ENCODE data around the gene LRRC49.

LRRC49 gene

DNA sequence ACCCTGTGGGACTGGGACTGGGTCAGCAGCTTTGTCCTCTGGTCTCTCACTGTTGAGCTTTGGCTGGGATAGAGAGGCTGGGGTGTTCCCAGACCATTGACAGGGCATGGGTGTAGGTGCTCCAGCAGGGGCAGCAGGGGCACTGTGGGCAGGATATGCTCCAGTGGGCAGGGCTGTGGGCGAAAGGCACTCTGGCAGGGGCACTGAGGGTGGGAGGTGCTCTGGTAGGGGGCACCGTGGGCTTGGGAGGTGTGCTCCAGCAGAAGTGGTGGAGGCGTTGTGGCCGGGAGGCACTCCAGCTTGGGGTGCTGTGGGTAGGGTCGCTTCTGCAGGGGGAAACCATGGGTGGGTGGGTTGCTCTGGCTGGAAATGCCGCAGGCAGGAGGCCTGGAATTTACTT lies 62.1 kb downstream of the LRRC49 start:
- no peaks in the 10 kb centered on the region for H3K9me3 ChIP-seq (ENCODE audit: insufficient read depth, low read depth, low read length)
- H3K4me3 ChIP-seq (ENCODE audit: low read depth, low read length), result peak overlapping the region; percentile 1
- H3K79me2 ChIP-seq (ENCODE audit: control insufficient read depth, insufficient read depth, low read length, poor library complexity), result no peaks in the 10 kb centered on the region
- H4K91ac ChIP-seq (ENCODE audit: low read depth, low read length), result no peak overlapping the region
- no peak overlapping the region for H2BK12ac ChIP-seq (ENCODE audit: low read length)
- H3K14ac ChIP-seq (ENCODE audit: low read length), result no peak overlapping the region
- H4K8ac ChIP-seq (ENCODE audit: low read depth, low read length), result no peak overlapping the region
- no peaks in the 10 kb centered on the region for H3K79me1 ChIP-seq (ENCODE audit: low read length)
- no peak overlapping the region for H2AK5ac ChIP-seq (ENCODE audit: low read length)
- WGBS (ENCODE audit: extremely low coverage, insufficient coverage, insufficient read length), result no CpG with 5 or more reads among the region's 6 CpGs
- H4K12ac ChIP-seq (ENCODE audit: low read depth, low read length), result no peak overlapping the region
- H3K27ac ChIP-seq (ENCODE audit: low read depth, low read length), result no peak overlapping the region
- no peak overlapping the region for H3K9ac ChIP-seq (ENCODE audit: low read length)
- H2BK120ac ChIP-seq (ENCODE audit: insufficient read depth, low read length, poor library complexity), result no peak overlapping the region
- H3K4me1 ChIP-seq (ENCODE audit: control insufficient read depth in 1 of 2, insufficient read depth in 2 of 2, low read length in 2 of 2), result no peaks in the 10 kb centered on the region
- H3K4me2 ChIP-seq (ENCODE audit: low read length), result no peak overlapping the region
- no peak overlapping the region for H2BK5ac ChIP-seq (ENCODE audit: low read depth, low read length, poor library complexity)
- no peak overlapping the region for H2AFZ ChIP-seq (ENCODE audit: insufficient read depth, low read length, poor library complexity)
- no peak overlapping the region for H3K23ac ChIP-seq (ENCODE audit: low read length)
- no peak for DNase-seq
- no peaks in the 10 kb centered on the region for H3K36me3 ChIP-seq (ENCODE audit: control insufficient read depth in 1 of 2, insufficient read depth in 2 of 2, low read length in 2 of 2)
- H3K18ac ChIP-seq (ENCODE audit: low read length), result no peak overlapping the region
- no peak overlapping the region for H3K4ac ChIP-seq (ENCODE audit: low read depth, low read length)
- no peaks in the 10 kb centered on the region for H3K27me3 ChIP-seq (ENCODE audit: insufficient read depth, low read length)

DNA sequence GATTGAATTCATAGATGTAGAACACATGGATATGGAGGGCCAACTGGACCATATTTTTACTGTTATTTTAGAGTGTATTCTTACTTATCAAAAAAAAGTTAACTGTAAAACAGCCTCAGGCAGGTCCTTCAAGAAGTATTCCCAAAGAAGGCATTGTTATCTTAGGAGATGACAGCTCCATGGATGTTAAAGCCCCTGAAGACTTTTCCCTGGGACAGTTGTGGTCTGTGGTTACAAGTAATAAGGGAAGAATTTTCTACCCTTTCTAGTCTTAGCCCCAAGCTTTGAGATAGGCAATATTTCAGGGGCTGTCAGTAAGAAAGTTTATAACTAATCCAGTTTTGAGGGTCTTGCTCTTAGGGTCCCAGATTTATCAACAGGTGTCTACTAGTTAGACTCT lies 62.5 kb downstream of the LRRC49 start:
- H3K23ac ChIP-seq (ENCODE audit: low read length), result no peak overlapping the region
- H3K4me3 ChIP-seq (ENCODE audit: low read depth, low read length), result no peak overlapping the region
- no peak overlapping the region for H3K4me2 ChIP-seq (ENCODE audit: low read length)
- no peaks in the 10 kb centered on the region for H3K36me3 ChIP-seq (ENCODE audit: control insufficient read depth in 1 of 2, insufficient read depth in 2 of 2, low read length in 2 of 2)
- no peak overlapping the region for H4K12ac ChIP-seq (ENCODE audit: low read depth, low read length)
- no peak overlapping the region for H4K8ac ChIP-seq (ENCODE audit: low read depth, low read length)
- no peaks in the 10 kb centered on the region for H3K79me1 ChIP-seq (ENCODE audit: low read length)
- H3K18ac ChIP-seq (ENCODE audit: low read length), result no peak overlapping the region
- H2BK5ac ChIP-seq (ENCODE audit: low read depth, low read length, poor library complexity), result no peak overlapping the region
- no peaks in the 10 kb centered on the region for H3K9me3 ChIP-seq (ENCODE audit: insufficient read depth, low read depth, low read length)
- no peak overlapping the region for H3K14ac ChIP-seq (ENCODE audit: low read length)
- DNase-seq, result no peak
- no peak overlapping the region for H2AFZ ChIP-seq (ENCODE audit: insufficient read depth, low read length, poor library complexity)
- H3K27me3 ChIP-seq (ENCODE audit: insufficient read depth, low read length), result no peaks in the 10 kb centered on the region
- no peaks in the 10 kb centered on the region for H3K4me1 ChIP-seq (ENCODE audit: control insufficient read depth in 1 of 2, insufficient read depth in 2 of 2, low read length in 2 of 2)
- no peak overlapping the region for H2BK120ac ChIP-seq (ENCODE audit: insufficient read depth, low read length, poor library complexity)
- H3K9ac ChIP-seq (ENCODE audit: low read length), result no peak overlapping the region
- no peak overlapping the region for H4K91ac ChIP-seq (ENCODE audit: low read depth, low read length)
- no peak overlapping the region for H2BK12ac ChIP-seq (ENCODE audit: low read length)
- no peak overlapping the region for H3K4ac ChIP-seq (ENCODE audit: low read depth, low read length)
- H3K79me2 ChIP-seq (ENCODE audit: control insufficient read depth, insufficient read depth, low read length, poor library complexity), result no peaks in the 10 kb centered on the region
- no peak overlapping the region for H2AK5ac ChIP-seq (ENCODE audit: low read length)
- H3K27ac ChIP-seq (ENCODE audit: low read depth, low read length), result no peak overlapping the region

DNA sequence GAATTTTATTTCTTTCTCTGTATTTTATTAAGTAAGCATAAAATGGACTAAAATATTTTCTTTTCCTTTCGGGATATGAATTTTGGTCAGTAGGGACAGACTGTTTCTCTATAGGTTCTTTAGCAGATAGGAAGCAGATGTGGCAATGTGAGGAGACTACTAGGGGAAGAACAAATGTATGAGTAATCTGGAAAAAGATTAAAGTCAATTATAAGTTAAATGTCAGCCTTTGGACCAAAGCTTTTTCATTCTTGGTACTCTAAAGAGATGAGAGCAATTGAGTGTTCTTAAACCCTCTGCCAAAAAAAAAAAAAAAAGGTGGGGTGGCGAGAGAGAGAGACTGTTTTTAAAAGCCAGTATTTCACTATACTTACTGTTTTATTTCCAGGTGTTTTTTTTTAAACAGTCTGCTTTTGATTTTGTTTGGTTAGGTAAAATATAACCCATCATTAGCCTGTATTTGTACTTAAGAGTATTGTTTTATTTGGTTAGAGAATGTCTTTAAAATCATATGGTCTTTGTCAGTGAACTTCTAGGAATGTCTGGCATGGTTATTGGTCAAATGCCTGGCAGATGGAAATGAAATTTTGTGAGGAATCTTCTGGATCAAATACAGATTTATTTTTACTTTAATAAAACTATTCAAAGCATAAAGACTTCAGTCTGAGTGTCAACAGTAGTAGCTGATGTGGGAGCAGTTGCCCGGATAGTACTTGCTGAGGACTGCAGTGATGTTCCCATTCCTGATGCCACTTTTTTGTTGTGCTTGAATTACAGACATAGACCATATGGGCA lies 63.8 kb downstream of the LRRC49 start:
- H4K91ac ChIP-seq (ENCODE audit: low read depth, low read length), result no peak overlapping the region
- H3K27me3 ChIP-seq (ENCODE audit: insufficient read depth, low read length), result no peaks in the 10 kb centered on the region
- H3K4ac ChIP-seq (ENCODE audit: low read depth, low read length), result no peak overlapping the region
- DNase-seq, result no peak
- H4K12ac ChIP-seq (ENCODE audit: low read depth, low read length), result no peak overlapping the region
- H3K9me3 ChIP-seq (ENCODE audit: insufficient read depth, low read depth, low read length), result no peaks in the 10 kb centered on the region
- H3K18ac ChIP-seq (ENCODE audit: low read length), result no peak overlapping the region
- no peak overlapping the region for H3K4me3 ChIP-seq (ENCODE audit: low read depth, low read length)
- no peak overlapping the region for H4K8ac ChIP-seq (ENCODE audit: low read depth, low read length)
- no peak overlapping the region for H2BK120ac ChIP-seq (ENCODE audit: insufficient read depth, low read length, poor library complexity)
- H3K9ac ChIP-seq (ENCODE audit: low read length), result no peak overlapping the region
- no peaks in the 10 kb centered on the region for H3K79me1 ChIP-seq (ENCODE audit: low read length)
- no peaks in the 10 kb centered on the region for H3K36me3 ChIP-seq (ENCODE audit: control insufficient read depth in 1 of 2, insufficient read depth in 2 of 2, low read length in 2 of 2)
- H2BK5ac ChIP-seq (ENCODE audit: low read depth, low read length, poor library complexity), result no peak overlapping the region
- no peak overlapping the region for H2AFZ ChIP-seq (ENCODE audit: insufficient read depth, low read length, poor library complexity)
- no peaks in the 10 kb centered on the region for H3K79me2 ChIP-seq (ENCODE audit: control insufficient read depth, insufficient read depth, low read length, poor library complexity)
- no peaks in the 10 kb centered on the region for H3K4me1 ChIP-seq (ENCODE audit: control insufficient read depth in 1 of 2, insufficient read depth in 2 of 2, low read length in 2 of 2)
- H3K27ac ChIP-seq (ENCODE audit: low read depth, low read length), result no peak overlapping the region
- H2BK12ac ChIP-seq (ENCODE audit: low read length), result no peak overlapping the region
- H3K23ac ChIP-seq (ENCODE audit: low read length), result no peak overlapping the region
- WGBS (ENCODE audit: extremely low coverage, insufficient coverage, insufficient read length), result no CpG with 5 or more reads among the region's 3 CpGs
- no peak overlapping the region for H3K14ac ChIP-seq (ENCODE audit: low read length)
- no peak overlapping the region for H2AK5ac ChIP-seq (ENCODE audit: low read length)
- no peak overlapping the region for H3K4me2 ChIP-seq (ENCODE audit: low read length)

DNA sequence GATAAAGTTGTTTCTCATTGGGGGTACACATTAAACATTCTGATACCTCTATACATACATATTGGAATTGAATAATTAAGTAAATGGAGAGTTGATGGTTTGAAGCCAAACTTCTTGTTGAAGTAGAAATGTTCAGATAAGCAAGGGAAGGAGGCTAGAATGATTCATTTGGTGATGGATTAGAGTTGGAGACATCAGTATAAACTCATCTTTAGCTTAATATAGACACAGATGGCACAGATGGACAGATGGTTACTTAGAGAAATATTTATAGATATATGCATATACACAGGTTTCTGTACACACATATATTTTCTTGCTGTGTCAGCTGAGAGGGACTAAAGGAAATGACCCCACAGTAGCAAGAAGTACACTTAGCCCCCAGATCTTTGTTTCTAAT lies 69.5 kb downstream of the LRRC49 start:
- Histone ChIP-seq H3K23ac (ENCODE audit: low read length) (no peak overlapping the region), H2BK5ac (ENCODE audit: low read depth, low read length, poor library complexity) (no peak overlapping the region), H3K27me3 (ENCODE audit: insufficient read depth, low read length) (no peaks in the 10 kb centered on the region), H3K4ac (ENCODE audit: low read depth, low read length) (no peak overlapping the region), H3K4me1 (ENCODE audit: control insufficient read depth in 1 of 2, insufficient read depth in 2 of 2, low read length in 2 of 2) (no peaks in the 10 kb centered on the region), H3K9ac (ENCODE audit: low read length) (no peak overlapping the region), H2BK120ac (ENCODE audit: insufficient read depth, low read length, poor library complexity) (no peak overlapping the region), H3K79me2 (ENCODE audit: control insufficient read depth, insufficient read depth, low read length, poor library complexity) (no peaks in the 10 kb centered on the region), H4K12ac (ENCODE audit: low read depth, low read length) (no peak overlapping the region), H3K9me3 (ENCODE audit: insufficient read depth, low read depth, low read length) (no peaks in the 10 kb centered on the region), H3K27ac (ENCODE audit: low read depth, low read length) (no peak overlapping the region), H2AK5ac (ENCODE audit: low read length) (no peak overlapping the region), H3K36me3 (ENCODE audit: control insufficient read depth in 1 of 2, insufficient read depth in 2 of 2, low read length in 2 of 2) (no peaks in the 10 kb centered on the region), H3K18ac (ENCODE audit: low read length) (no peak overlapping the region), H3K4me2 (ENCODE audit: low read length) (no peak overlapping the region), H3K79me1 (ENCODE audit: low read length) (no peaks in the 10 kb centered on the region), H2AFZ (ENCODE audit: insufficient read depth, low read length, poor library complexity) (no peak overlapping the region), H3K14ac (ENCODE audit: low read length) (no peak overlapping the region), H2BK12ac (ENCODE audit: low read length) (no peak overlapping the region), H4K8ac (ENCODE audit: low read depth, low read length) (no peak overlapping the region), H3K4me3 (ENCODE audit: low read depth, low read length) (no peak overlapping the region), H4K91ac (ENCODE audit: low read depth, low read length) (no peak overlapping the region)
- DNase-seq, result no peak

All from trophoblast cell (in vitro differentiated cells and primary cell).